ENCODE data around the gene C13orf46. TPM values are rescaled to one million over a fixed set of nuclear protein-coding genes. Genes with fewer than 3 reads are reported as not detected.

The C13orf46 gene
- total RNA-seq (10 to 100 TPM in 4 of 6 donors, 1 to 10 TPM in 2; 5.2 to 23.1 (median 10.6) TPM), polyA plus RNA-seq (10 to 100 TPM in 1 of 2 donors, 1 to 10 TPM in 1; 2.9 to 12.0 TPM)

- Histone ChIP-seq H3K27me3 (no peaks in the 10 kb centered on the region), H3K4me1 (peaks cover 14 to 26% (median 25%) of the 10 kb centered on the region in 3 donors), H3K9me3 (no peaks in the 10 kb centered on the region), H3K36me3 (no peaks in the 10 kb centered on the region), H3K27ac (peak within 1 kb of the TSS in 1 of 4 donors; percentile 22), H3K4me3 (no peak within 1 kb of the TSS)
- FAIRE-seq = no peak
- WGBS, 2 donors = 91 to 92% methylated on average over 42 to 44 of the region's 44 CpGs
- intact Hi-C loops (cut with DNase I) = no loop called here
- no peak for ATAC-seq
- peak in 3 of 6 donors; percentile 34 to 70 (median 49) for DNase-seq
- no peak for TF ChIP-seq CTCF (IDR thresholded peaks at IDR 0.05)
These were observed at the start of gene C13orf46 for GRCh38 chr13:113973218-113974164. Gene C13orf46, minus strand, starts transcription at chr13:113974076. Its CDS starts 79 bp downstream, at chr13:113973997.

- intact Hi-C loops (cut with DNase I) = no loop called here
These were observed 49.0 kb upstream of the C13orf46 start for GRCh38 chr13:114022876-114023275.

GRCh38 chr13:114022309-114022669 is 48.4 kb upstream of the C13orf46 start:
- H3K36me3 ChIP-seq = no peaks in the 10 kb centered on the region
- intact Hi-C loops (cut with DNase I) = no loop called here
- no peaks in the 10 kb centered on the region for H3K9me3 ChIP-seq
- no peaks in the 10 kb centered on the region for H3K4me1 ChIP-seq
- no peak overlapping the region for H3K27ac ChIP-seq
- no peak for FAIRE-seq
- no peak overlapping the region for H3K4me3 ChIP-seq
- peak in 2 of 6 donors; percentile 8 to 27 for DNase-seq
- no peak for TF ChIP-seq CTCF (IDR thresholded peaks at IDR 0.05)
- no peak for ATAC-seq
- 89 to 90% methylated on average over 9 of the region's 9 CpGs for WGBS, 2 donors
- no peaks in the 10 kb centered on the region for H3K27me3 ChIP-seq

More at GRCh38 chr13:114022876-114023275, 49.0 kb upstream of the C13orf46 start:
- FAIRE-seq (no peak), DNase-seq (peak in 2 of 6 donors; percentile 13 to 42), ATAC-seq (no peak)
- Histone ChIP-seq H3K4me3 (no peak overlapping the region), H3K9me3 (no peaks in the 10 kb centered on the region), H3K27ac (no peak overlapping the region), H3K27me3 (no peaks in the 10 kb centered on the region), H3K36me3 (no peaks in the 10 kb centered on the region), H3K4me1 (no peaks in the 10 kb centered on the region)
- WGBS, 2 donors = 87 to 95% methylated on average over 12 of the region's 12 CpGs
- TF ChIP-seq CTCF (IDR thresholded peaks at IDR 0.05) = no peak

GRCh38 chr13:114021464-114022308 is 47.8 kb upstream of the C13orf46 start:
- peak in 2 of 6 donors; percentile 7 to 35 for DNase-seq

More at GRCh38 chr13:114021464-114022308, 47.8 kb upstream of the C13orf46 start:
- Histone ChIP-seq H3K27ac (no peak overlapping the region), H3K9me3 (no peaks in the 10 kb centered on the region), H3K36me3 (no peaks in the 10 kb centered on the region), H3K4me3 (no peak overlapping the region), H3K4me1 (no peaks in the 10 kb centered on the region), H3K27me3 (no peaks in the 10 kb centered on the region)
- FAIRE-seq = no peak
- no peak for TF ChIP-seq CTCF (IDR thresholded peaks at IDR 0.05)
- 87 to 88% methylated on average over 25 of the region's 25 CpGs for WGBS, 2 donors
- no peak for ATAC-seq
- intact Hi-C loops (cut with DNase I) = no loop called here
